ENCODE data around the gene RNF141. TPM values are rescaled to one million over a fixed set of nuclear protein-coding genes. Genes with fewer than 3 reads are reported as not detected.

Gene RNF141
- total RNA-seq, 2 donors from 2014 or later: 34.7 to 42.2 TPM

DNA sequence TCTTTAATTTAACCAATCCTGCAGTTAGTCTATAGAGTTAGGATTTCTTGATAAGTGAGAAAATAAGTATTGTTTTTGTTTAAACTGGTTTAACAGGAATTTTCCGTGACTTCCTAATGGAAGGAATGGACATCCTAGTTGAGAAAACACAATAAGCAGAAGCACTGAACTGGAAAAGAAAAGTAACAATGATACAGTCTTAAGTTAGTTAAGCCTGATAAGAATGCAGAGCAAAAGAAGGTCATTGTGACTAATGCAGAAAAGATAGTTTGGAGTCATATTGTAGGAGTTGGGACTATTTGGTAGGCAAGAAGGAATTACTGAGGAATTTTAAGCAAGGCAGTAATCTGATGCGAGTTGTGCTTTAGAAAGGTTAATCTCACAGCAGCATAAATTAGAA, 11.7 kb downstream of the RNF141 start:
- peaks cover 44% of the 10 kb centered on the region for H3K36me3 ChIP-seq (ENCODE audit: control insufficient read depth, insufficient read depth, low read length)
- H3K36me3 Mint-ChIP-seq (ENCODE audit: low read depth): peaks cover 38% of the 10 kb centered on the region
- no peak overlapping the region for H3K4me3 ChIP-seq (ENCODE audit: low read length)
- no peak overlapping the region for H3K27ac ChIP-seq (ENCODE audit: low read depth, low read length)
- no peak overlapping the region for H3K27ac Mint-ChIP-seq
- H3K27me3 Mint-ChIP-seq (ENCODE audit: insufficient read depth): no peaks in the 10 kb centered on the region
- no peaks in the 10 kb centered on the region for H3K9me3 Mint-ChIP-seq
- DNase-seq: no peak
- peaks cover 2% of the 10 kb centered on the region for H3K4me1 ChIP-seq (ENCODE audit: control insufficient read depth, insufficient read depth, low read length)
- H3K4me3 Mint-ChIP-seq: no peak overlapping the region
- H3K9me3 ChIP-seq (ENCODE audit: control insufficient read depth, low read length): no peaks in the 10 kb centered on the region
- no peaks in the 10 kb centered on the region for H3K4me1 Mint-ChIP-seq
- H3K9ac ChIP-seq (ENCODE audit: extremely low read depth, low read length, poor library complexity, severe bottlenecking): no peak overlapping the region
- 89 to 100% methylated on average over 2 of the region's 2 CpGs for WGBS, 2 experiments (ENCODE audit: insufficient coverage in 1 of 2, insufficient read length in 1 of 2)
- no peaks in the 10 kb centered on the region for H3K27me3 ChIP-seq (ENCODE audit: control insufficient read depth, insufficient read depth, low read length, poor library complexity, severe bottlenecking)
- TF ChIP-seq, protein P1, sequence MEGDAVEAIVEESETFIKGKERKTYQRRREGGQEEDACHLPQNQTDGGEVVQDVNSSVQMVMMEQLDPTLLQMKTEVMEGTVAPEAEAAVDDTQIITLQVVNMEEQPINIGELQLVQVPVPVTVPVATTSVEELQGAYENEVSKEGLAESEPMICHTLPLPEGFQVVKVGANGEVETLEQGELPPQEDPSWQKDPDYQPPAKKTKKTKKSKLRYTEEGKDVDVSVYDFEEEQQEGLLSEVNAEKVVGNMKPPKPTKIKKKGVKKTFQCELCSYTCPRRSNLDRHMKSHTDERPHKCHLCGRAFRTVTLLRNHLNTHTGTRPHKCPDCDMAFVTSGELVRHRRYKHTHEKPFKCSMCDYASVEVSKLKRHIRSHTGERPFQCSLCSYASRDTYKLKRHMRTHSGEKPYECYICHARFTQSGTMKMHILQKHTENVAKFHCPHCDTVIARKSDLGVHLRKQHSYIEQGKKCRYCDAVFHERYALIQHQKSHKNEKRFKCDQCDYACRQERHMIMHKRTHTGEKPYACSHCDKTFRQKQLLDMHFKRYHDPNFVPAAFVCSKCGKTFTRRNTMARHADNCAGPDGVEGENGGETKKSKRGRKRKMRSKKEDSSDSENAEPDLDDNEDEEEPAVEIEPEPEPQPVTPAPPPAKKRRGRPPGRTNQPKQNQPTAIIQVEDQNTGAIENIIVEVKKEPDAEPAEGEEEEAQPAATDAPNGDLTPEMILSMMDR (conservative IDR thresholded peaks at IDR 0.05): no peak

DNA sequence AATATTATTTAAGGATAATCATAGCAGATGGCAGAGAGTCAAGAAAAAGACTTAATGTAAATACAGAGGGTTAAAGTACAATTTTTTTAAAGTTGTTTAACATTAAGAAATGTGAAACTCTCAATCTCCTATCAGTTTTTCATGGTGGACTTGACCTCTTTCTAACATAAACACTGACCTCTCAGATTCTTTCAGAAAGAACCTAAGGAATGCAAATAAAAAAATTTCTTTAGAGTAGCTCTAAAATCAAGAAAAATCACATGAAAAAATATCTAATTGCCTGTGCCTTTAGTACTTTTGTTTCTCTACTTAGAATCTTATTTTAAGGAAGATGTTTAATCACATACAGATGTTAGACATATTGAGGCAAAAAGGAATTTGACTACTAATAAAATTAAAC, 12.9 kb downstream of the RNF141 start:
- TF ChIP-seq, protein P1 (conservative IDR thresholded peaks at IDR 0.05): no peak

DNA sequence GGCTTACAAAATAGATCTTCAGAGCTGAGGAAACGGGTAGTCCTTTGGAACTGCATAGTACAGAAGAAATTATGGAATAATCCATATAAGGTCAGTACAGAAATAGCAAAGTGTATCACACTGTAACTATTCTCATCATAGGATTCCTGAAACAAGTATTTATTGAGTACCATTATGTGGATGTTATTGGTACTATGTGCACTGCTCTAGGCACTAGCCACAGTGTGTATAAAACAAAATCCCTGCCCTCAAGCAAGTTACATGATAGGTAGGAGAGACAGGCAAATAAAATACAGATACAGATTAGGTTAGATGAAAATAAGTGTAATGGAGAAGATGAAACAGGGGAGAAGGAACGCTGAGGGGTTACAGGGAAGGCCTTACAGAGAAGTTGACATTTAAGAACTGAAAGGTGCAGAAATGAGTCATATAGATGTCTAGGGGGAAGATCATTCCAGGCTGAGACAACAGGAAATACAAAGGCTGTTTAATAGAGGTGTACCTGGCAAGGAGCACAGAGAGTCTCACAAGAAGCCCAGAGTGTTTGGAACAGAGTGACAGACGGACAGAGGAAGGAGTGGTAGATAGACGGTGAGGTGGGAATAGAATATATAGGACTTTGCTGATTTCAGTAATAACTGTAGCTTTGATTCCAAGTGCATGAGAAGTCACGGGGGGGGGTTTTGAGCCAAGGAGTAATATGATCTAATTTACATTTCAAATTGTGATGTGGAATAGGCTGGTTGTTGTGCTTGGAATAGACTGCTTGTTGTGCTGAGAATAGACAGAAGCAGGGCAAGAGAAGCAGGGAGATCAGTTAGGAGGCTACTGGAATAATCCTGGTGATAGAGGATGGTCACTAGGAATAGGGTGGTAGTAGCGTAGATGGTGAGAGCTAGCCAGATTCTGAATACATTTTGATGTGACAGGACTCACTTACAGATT, 13.7 kb downstream of the RNF141 start:
- no peak overlapping the region for H3K27ac Mint-ChIP-seq
- TF ChIP-seq, protein P1 (conservative IDR thresholded peaks at IDR 0.05): no peak
- Histone ChIP-seq H3K27me3 (ENCODE audit: control insufficient read depth, insufficient read depth, low read length, poor library complexity, severe bottlenecking) (no peaks in the 10 kb centered on the region), H3K4me3 (ENCODE audit: low read length) (no peak overlapping the region), H3K4me1 (ENCODE audit: control insufficient read depth, insufficient read depth, low read length) (peaks cover 5% of the 10 kb centered on the region), H3K27ac (ENCODE audit: low read depth, low read length) (no peak overlapping the region), H3K36me3 (ENCODE audit: control insufficient read depth, insufficient read depth, low read length) (peaks cover 41% of the 10 kb centered on the region), H3K9me3 (ENCODE audit: control insufficient read depth, low read length) (no peaks in the 10 kb centered on the region), H3K9ac (ENCODE audit: extremely low read depth, low read length, poor library complexity, severe bottlenecking) (no peak overlapping the region)
- peaks cover 43% of the 10 kb centered on the region for H3K36me3 Mint-ChIP-seq (ENCODE audit: low read depth)
- WGBS, 2 experiments (ENCODE audit: insufficient coverage in 1 of 2, insufficient read length in 1 of 2): 94% methylated on average over 6 of the region's 6 CpGs
- no peaks in the 10 kb centered on the region for H3K27me3 Mint-ChIP-seq (ENCODE audit: insufficient read depth)
- no peak overlapping the region for H3K4me3 Mint-ChIP-seq
- peaks cover 2% of the 10 kb centered on the region for H3K4me1 Mint-ChIP-seq
- H3K9me3 Mint-ChIP-seq: no peaks in the 10 kb centered on the region
- no peak for DNase-seq

More for the DNA sequence above, 12.9 kb downstream of the RNF141 start:
- Histone ChIP-seq H3K36me3 (ENCODE audit: control insufficient read depth, insufficient read depth, low read length) (peaks cover 42% of the 10 kb centered on the region), H3K27me3 (ENCODE audit: control insufficient read depth, insufficient read depth, low read length, poor library complexity, severe bottlenecking) (no peaks in the 10 kb centered on the region), H3K27ac (ENCODE audit: low read depth, low read length) (no peak overlapping the region), H3K9ac (ENCODE audit: extremely low read depth, low read length, poor library complexity, severe bottlenecking) (no peak overlapping the region), H3K4me3 (ENCODE audit: low read length) (no peak overlapping the region), H3K9me3 (ENCODE audit: control insufficient read depth, low read length) (no peaks in the 10 kb centered on the region), H3K4me1 (ENCODE audit: control insufficient read depth, insufficient read depth, low read length) (peaks cover 2% of the 10 kb centered on the region)
- H3K27me3 Mint-ChIP-seq (ENCODE audit: insufficient read depth): no peaks in the 10 kb centered on the region
- H3K27ac Mint-ChIP-seq: no peak overlapping the region
- H3K36me3 Mint-ChIP-seq (ENCODE audit: low read depth): peaks cover 42% of the 10 kb centered on the region
- no peaks in the 10 kb centered on the region for H3K9me3 Mint-ChIP-seq
- no peak for DNase-seq
- no peak overlapping the region for H3K4me3 Mint-ChIP-seq
- peaks cover 2% of the 10 kb centered on the region for H3K4me1 Mint-ChIP-seq

Measured in endodermal cell (in vitro differentiated cells).